H9 (cell line): ENCODE data around the gene SIPA1L3. TPM values are rescaled to one million over a fixed set of nuclear protein-coding genes. Genes with fewer than 3 reads are reported as not detected.

ENCODE experiments used
- DNase-seq: peaks from one replicate; pipeline ENCODE4 v3.0.0-alpha.2; 2017
- H2AFZ ChIP-seq: one replicate; pipeline ENCODE4 v1.6.1; 2013; ENCODE audit warnings: mild to moderate bottlenecking, low read length, control low read depth, moderate library complexity
- H2AK5ac ChIP-seq: 2 replicates; pipeline ENCODE4 v1.6.1; 2013; ENCODE audit warnings: low read length, control low read depth, mixed read lengths; ENCODE audit not compliant: insufficient read length
- H2BK120ac ChIP-seq: one replicate; pipeline ENCODE4 v1.6.1; 2013; ENCODE audit warnings: low read depth, mild to moderate bottlenecking, low read length, control low read depth, inconsistent platforms; ENCODE audit not compliant: poor library complexity, severe bottlenecking
- H2BK12ac ChIP-seq: 2 replicates; pipeline ENCODE4 v1.6.1; 2013; ENCODE audit warnings: low read length, control low read depth, mixed read lengths, low read depth; ENCODE audit not compliant: insufficient read length
- H2BK15ac ChIP-seq: 2 replicates; pipeline ENCODE4 v1.6.1; 2013; ENCODE audit warnings: low read depth, low read length, control low read depth
- H2BK20ac ChIP-seq: one replicate; pipeline ENCODE4 v1.6.1; 2013; ENCODE audit warnings: low read depth, mild to moderate bottlenecking, low read length, control low read depth, inconsistent platforms; ENCODE audit not compliant: poor library complexity, severe bottlenecking
- H2BK5ac ChIP-seq: 2 replicates; pipeline ENCODE4 v1.6.1; 2013; ENCODE audit warnings: low read length, control low read depth, mixed read lengths; ENCODE audit not compliant: insufficient read length
- H3K14ac ChIP-seq: 2 replicates; pipeline ENCODE4 v1.6.1; 2013; ENCODE audit warnings: low read length, control low read depth; ENCODE audit not compliant: insufficient read depth
- H3K18ac ChIP-seq: 2 replicates; pipeline ENCODE4 v1.6.1; 2013; ENCODE audit warnings: low read depth, mild to moderate bottlenecking, mixed read lengths, low read length, control low read depth; ENCODE audit not compliant: insufficient read length
- H3K23ac ChIP-seq: 2 replicates; pipeline ENCODE4 v1.6.1; 2013; ENCODE audit warnings: low read length, control low read depth, mixed read lengths, low read depth; ENCODE audit not compliant: insufficient read length
- H3K23me2 ChIP-seq: 2 replicates; pipeline ENCODE4 v1.6.1; 2013; ENCODE audit warnings: low read depth, mild to moderate bottlenecking, mixed read lengths, low read length, control low read depth; ENCODE audit not compliant: insufficient read length, poor library complexity, severe bottlenecking
- H3K27ac ChIP-seq: 2 replicates; pipeline ENCODE4 v1.5.1; 2013; ENCODE audit warnings: low read length, control low read depth, mixed read lengths, low read depth; ENCODE audit not compliant: insufficient read length
- H3K27me3 ChIP-seq: 2 replicates; pipeline ENCODE4 v1.6.1; 2013; ENCODE audit warnings: low read length, control low read depth, inconsistent platforms; ENCODE audit not compliant: insufficient read depth
- H3K4ac ChIP-seq: 2 replicates; pipeline ENCODE4 v1.6.1; 2013; ENCODE audit warnings: low read depth, mild to moderate bottlenecking, control low read depth, inconsistent platforms, low read length, moderate library complexity
- H3K4me1 ChIP-seq: 2 replicates; pipeline ENCODE4 v1.6.1; 2013; ENCODE audit warnings: low read length, control low read depth, inconsistent platforms; ENCODE audit not compliant: insufficient read depth
- H3K4me2 ChIP-seq: 2 replicates; pipeline ENCODE4 v1.6.1; 2013; ENCODE audit warnings: low read length, control low read depth, mixed read lengths; ENCODE audit not compliant: insufficient read length, insufficient read depth
- H3K56ac ChIP-seq: 2 replicates; pipeline ENCODE4 v1.6.1; 2013; ENCODE audit warnings: low read depth, mild to moderate bottlenecking, mixed read lengths, low read length, control low read depth; ENCODE audit not compliant: insufficient read length
- H3K79me1 ChIP-seq: 2 replicates; pipeline ENCODE4 v1.6.1; 2013; ENCODE audit warnings: low read depth, mild to moderate bottlenecking, moderate library complexity, low read length, control low read depth, inconsistent platforms; ENCODE audit not compliant: insufficient read depth, poor library complexity, severe bottlenecking
- H3K79me2 ChIP-seq: 2 replicates; pipeline ENCODE4 v1.6.1; 2013; ENCODE audit warnings: low read length, control low read depth, inconsistent platforms; ENCODE audit not compliant: insufficient read depth
- H3K9ac ChIP-seq: 2 replicates; pipeline ENCODE4 v1.6.1; 2013; ENCODE audit warnings: low read length, control low read depth, mixed read lengths; ENCODE audit not compliant: insufficient read length; ENCODE audit errors: extremely low read depth
- H3K9me3 ChIP-seq: one replicate; pipeline ENCODE4 v1.6.1; 2013; ENCODE audit warnings: low read depth, low read length, inconsistent platforms; ENCODE audit not compliant: control insufficient read depth
- H3T11ph ChIP-seq: one replicate; pipeline ENCODE4 v1.6.1; 2013; ENCODE audit warnings: mild to moderate bottlenecking, low read length, control low read depth, inconsistent platforms
- H4K20me1 ChIP-seq: one replicate; pipeline ENCODE4 v1.6.1; 2013; ENCODE audit not compliant: control insufficient read depth, insufficient read length, insufficient read depth
- H4K5ac ChIP-seq: 2 replicates; pipeline ENCODE4 v1.6.1; 2013; ENCODE audit warnings: low read depth, mild to moderate bottlenecking, mixed read lengths, low read length, control low read depth; ENCODE audit not compliant: insufficient read length
- H4K8ac ChIP-seq: replicated peaks from 2 replicates; pipeline ENCODE4 v1.6.1; 2013; ENCODE audit warnings: low read length, control low read depth, mixed read lengths, low read depth; ENCODE audit not compliant: insufficient read length
- H4K91ac ChIP-seq: 2 replicates; pipeline ENCODE4 v1.6.1; 2013; ENCODE audit warnings: low read depth, mild to moderate bottlenecking, moderate library complexity, mixed read lengths, low read length, control low read depth; ENCODE audit not compliant: insufficient read length
- H3K27ac Mint-ChIP-seq, 3 experiments: 2 replicates in 2 of 3; 3 replicates in 1 of 3; pipeline ENCODE4 v1.8.0; 2020 to 2021; ENCODE audit warnings: mixed read lengths in 3 of 3, mild to moderate bottlenecking in 1 of 3, moderate library complexity in 1 of 3
- H3K27me3 Mint-ChIP-seq: 2 replicates; pipeline ENCODE4 v1.8.0; 2021; ENCODE audit warnings: low read depth, mild to moderate bottlenecking, moderate library complexity, mixed read lengths
- H3K36me3 Mint-ChIP-seq, 3 experiments: 2 replicates in 2 of 3; 3 replicates in 1 of 3; pipeline ENCODE4 v1.8.0; 2020 to 2021; ENCODE audit warnings: low read depth in 3 of 3, mixed read lengths in 3 of 3; ENCODE audit not compliant: insufficient read depth in 1 of 3
- H3K4me1 Mint-ChIP-seq, 2 experiments: 2 replicates each; pipeline ENCODE4 v1.8.0; 2020; ENCODE audit warnings: mixed read lengths in 2 of 2
- H3K4me3 Mint-ChIP-seq, 2 experiments: 2 replicates in 1 of 2; 3 replicates in 1 of 2; pipeline ENCODE4 v1.8.0; 2020 to 2021; ENCODE audit warnings: mild to moderate bottlenecking in 2 of 2, mixed read lengths in 2 of 2, moderate library complexity in 1 of 2
- H3K9me3 Mint-ChIP-seq, 2 experiments: 2 replicates in 1 of 2; 3 replicates in 1 of 2; pipeline ENCODE4 v1.8.0; 2020; ENCODE audit warnings: mild to moderate bottlenecking in 2 of 2, mixed read lengths in 2 of 2, moderate library complexity in 1 of 2
- CTCF ChIP-seq: fragments of 200-600 bp; sonication (generic); conservative IDR thresholded peaks from 3 replicates; pipeline ENCODE4 v1.8.0; 2021; ENCODE audit warnings: antibody characterized with exemption, mild to moderate bottlenecking
- WGBS: extraction: QIAGEN DNeasy Blood & Tissue Kit; methylation state at CpG from one replicate; pipeline ENCODE4 v1.1.7; 2013; ENCODE audit warnings: missing lambda C conversion rate, low lambda C conversion rate, mixed read lengths; ENCODE audit not compliant: insufficient read length; ENCODE audit errors: extremely low coverage; 5-methylcytosine and 5-hydroxymethylcytosine counted together
- total RNA-seq: library from RNA; stranded (reverse); gene quantifications from 2 replicates; pipeline ENCODE4 v1.2.1, GENCODE V29; 2021

SIPA1L3 gene
- total RNA-seq, 1 experiment from 2014 or later, result 40.1 TPM

- H4K20me1 ChIP-seq, result no peaks in the 10 kb centered on the region
- H3K14ac ChIP-seq, result no peak overlapping the region; the same call in 1 of the 2 replicates
- no peak overlapping the region for H2BK20ac ChIP-seq
These were observed 291.1 kb downstream of the SIPA1L3 start for GRCh38 chr19:38197937-38198704.

More at GRCh38 chr19:38197937-38198704, 291.1 kb downstream of the SIPA1L3 start:
- no peak overlapping the region for H3K4me2 ChIP-seq
- no peaks in the 10 kb centered on the region for H3K79me2 ChIP-seq
- peaks cover 14 to 38% (median 24%) of the 10 kb centered on the region in 3 experiments for H3K36me3 Mint-ChIP-seq
- no peak overlapping the region for H3K4me3 Mint-ChIP-seq
- H3K9me3 Mint-ChIP-seq, result no peaks in the 10 kb centered on the region; a peak in 1 of 5 replicates
- no peak overlapping the region for H3K4ac ChIP-seq
- no peaks in the 10 kb centered on the region for H3K9me3 ChIP-seq
- H3K56ac ChIP-seq, result no peak overlapping the region
- peaks cover 1% of the 10 kb centered on the region; the same call in 1 of the 2 replicates for H3K27me3 Mint-ChIP-seq
- H3K23ac ChIP-seq, result no peak overlapping the region
- DNase-seq, result peak; percentile 26
- H3K27me3 ChIP-seq, result no peaks in the 10 kb centered on the region
- TF ChIP-seq CTCF, result no peak
- H3K23me2 ChIP-seq, result no peaks in the 10 kb centered on the region
- H4K8ac ChIP-seq, result no peak overlapping the region
- no CpG with 5 or more reads among the region's 25 CpGs for WGBS
- no peak overlapping the region for H2BK120ac ChIP-seq
- H3K9ac ChIP-seq, result no peak overlapping the region
- no peak overlapping the region for H3K27ac ChIP-seq
- no peak overlapping the region for H2BK12ac ChIP-seq
- no peaks in the 10 kb centered on the region for H3K79me1 ChIP-seq
- H3K18ac ChIP-seq, result no peak overlapping the region
- no peaks in the 10 kb centered on the region for H3K4me1 ChIP-seq
- H4K91ac ChIP-seq, result no peak overlapping the region
- no peak overlapping the region for H2BK5ac ChIP-seq
- no peak overlapping the region for H3T11ph ChIP-seq
- H4K5ac ChIP-seq, result no peak overlapping the region
- no peak overlapping the region for H2AK5ac ChIP-seq
- H3K27ac Mint-ChIP-seq, result peak overlapping the region in 1 of 3 experiments; percentile 39; a peak in 2 of 7 replicates
- H3K4me1 Mint-ChIP-seq, result no peaks in the 10 kb centered on the region
- no peak overlapping the region for H2BK15ac ChIP-seq
- H2AFZ ChIP-seq, result no peak overlapping the region
